GM12874 (cell line): ENCODE data around the gene CASK.

ENCODE experiments used
- TF ChIP-seq, protein P1 (sequence below): IDR thresholded peaks from 2 replicates; pipeline ENCODE4 v1.5.1; 2011; ENCODE audit warnings: low read depth, mild to moderate bottlenecking, control low read depth, low read length, moderate library complexity; ENCODE audit not compliant: insufficient read depth

Gene CASK

GRCh38 chrX:41705680-41706374, 217.5 kb downstream of the CASK start:
- TF ChIP-seq, protein P1, sequence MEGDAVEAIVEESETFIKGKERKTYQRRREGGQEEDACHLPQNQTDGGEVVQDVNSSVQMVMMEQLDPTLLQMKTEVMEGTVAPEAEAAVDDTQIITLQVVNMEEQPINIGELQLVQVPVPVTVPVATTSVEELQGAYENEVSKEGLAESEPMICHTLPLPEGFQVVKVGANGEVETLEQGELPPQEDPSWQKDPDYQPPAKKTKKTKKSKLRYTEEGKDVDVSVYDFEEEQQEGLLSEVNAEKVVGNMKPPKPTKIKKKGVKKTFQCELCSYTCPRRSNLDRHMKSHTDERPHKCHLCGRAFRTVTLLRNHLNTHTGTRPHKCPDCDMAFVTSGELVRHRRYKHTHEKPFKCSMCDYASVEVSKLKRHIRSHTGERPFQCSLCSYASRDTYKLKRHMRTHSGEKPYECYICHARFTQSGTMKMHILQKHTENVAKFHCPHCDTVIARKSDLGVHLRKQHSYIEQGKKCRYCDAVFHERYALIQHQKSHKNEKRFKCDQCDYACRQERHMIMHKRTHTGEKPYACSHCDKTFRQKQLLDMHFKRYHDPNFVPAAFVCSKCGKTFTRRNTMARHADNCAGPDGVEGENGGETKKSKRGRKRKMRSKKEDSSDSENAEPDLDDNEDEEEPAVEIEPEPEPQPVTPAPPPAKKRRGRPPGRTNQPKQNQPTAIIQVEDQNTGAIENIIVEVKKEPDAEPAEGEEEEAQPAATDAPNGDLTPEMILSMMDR, result no peak

DNA sequence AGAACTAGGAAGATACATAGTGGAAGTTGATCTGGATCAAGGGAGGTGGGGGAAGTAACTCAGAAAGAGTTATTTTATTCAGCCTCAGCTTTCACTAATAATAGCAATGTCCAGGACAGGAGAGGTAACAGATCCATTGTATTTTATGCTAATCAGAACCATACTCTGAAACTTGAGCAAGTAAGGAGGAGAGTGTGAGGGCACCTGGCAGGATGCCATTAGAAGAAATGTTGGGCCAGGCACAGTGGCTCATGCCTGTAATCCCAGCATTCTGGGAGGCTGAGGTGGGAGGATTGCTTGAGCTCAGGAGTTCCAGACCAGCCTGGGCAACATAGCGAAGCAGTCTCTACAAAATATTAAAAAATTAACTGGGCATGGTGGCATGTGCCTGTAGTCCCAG, 218.3 kb downstream of the CASK start:
- TF ChIP-seq, protein P1, result no peak

GRCh38 chrX:41703574-41704029, 219.8 kb downstream of the CASK start:
- TF ChIP-seq, protein P1, result no peak

DNA sequence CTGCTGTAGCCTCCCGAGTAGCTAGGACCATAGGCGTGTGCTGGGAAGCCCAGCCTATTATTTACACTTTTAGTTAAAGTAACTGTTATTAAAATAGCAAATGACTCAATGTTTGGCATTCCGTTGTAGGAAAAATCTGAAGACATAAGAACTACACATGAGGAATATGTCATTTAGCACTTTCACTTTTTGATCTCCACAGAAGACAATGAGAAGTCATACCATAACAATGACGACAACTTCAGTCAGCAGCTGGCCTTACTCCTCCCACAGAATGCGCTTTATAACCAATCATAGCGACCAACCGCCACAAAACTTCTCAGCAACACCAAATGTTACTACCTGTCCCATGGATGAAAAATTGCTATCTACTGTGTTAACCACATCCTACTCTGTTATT, 227.9 kb downstream of the CASK start:
- TF ChIP-seq, protein P1, result no peak

GRCh38 chrX:41693024-41693423, 230.3 kb downstream of the CASK start:
- TF ChIP-seq, protein P1, result no peak

DNA sequence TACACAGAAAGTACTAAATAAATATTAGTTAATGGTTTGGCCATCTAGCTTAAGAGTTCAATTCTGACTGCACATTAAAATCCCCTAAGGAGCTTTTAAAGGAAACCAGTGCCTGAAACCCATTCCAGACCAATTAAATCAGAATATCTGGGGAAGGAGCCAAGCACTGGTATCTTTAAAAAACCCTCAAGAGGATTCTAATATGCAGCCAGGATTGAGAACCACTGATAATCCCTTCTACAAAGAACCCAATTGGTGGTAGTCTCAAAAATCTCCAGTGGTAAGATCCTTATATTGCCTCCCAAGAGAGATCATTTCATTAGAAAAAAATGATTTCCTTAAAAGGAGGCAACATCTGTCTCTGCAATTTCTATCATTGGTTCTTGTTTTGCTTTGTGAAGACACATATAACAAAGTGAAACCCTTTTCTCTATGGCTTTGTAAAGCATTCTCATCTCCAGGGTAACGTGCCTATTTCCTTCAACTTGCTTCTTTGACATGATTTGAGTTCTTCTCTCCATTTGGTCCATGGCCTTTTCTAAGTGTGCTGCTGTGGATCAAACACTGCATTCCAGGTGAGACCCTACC, 231.1 kb downstream of the CASK start:
- TF ChIP-seq, protein P1, result no peak

DNA sequence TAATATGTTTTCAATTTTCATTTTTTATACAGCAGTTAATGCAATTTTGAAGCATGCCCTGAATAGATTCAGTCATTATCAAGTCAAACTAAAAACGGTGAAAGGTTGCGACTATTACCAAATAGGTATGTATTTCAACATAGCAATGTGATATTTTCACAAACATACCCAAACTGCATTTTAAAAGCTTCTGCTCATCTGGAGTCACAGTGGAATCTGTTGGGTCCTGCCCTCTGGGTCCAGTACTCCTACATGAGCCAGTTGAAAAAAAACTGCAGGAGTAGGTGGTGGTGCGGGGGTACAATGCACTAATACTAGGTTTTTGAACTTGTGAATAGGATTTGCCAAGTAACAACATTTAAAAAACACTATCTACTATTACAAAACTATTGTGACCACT, 233.6 kb downstream of the CASK start:
- TF ChIP-seq, protein P1, result no peak
